Subcutaneous adipose tissue (tissue), 4 donors: ENCODE measurements around the gene B4GALT5. TPM values are rescaled to one million over a fixed set of nuclear protein-coding genes. Genes with fewer than 3 reads are reported as not detected.

Experiments used
- total RNA-seq, 4 donors: library from RNA; depleted of rRNA; stranded (reverse); fragments of >200 nt; gene quantifications; one replicate each; pipeline ENCODE4 v1.1.0, GENCODE V29; 2016
- TF ChIP-seq, protein P1 (sequence below): fragments of 450-650 bp; IDR thresholded peaks from one replicate; pipeline ENCODE4 v1.5.1; 2016; ENCODE audit warnings: low read depth, mild to moderate bottlenecking, control low read depth, antibody characterized with exemption, moderate library complexity

The B4GALT5 gene
- total RNA-seq, 4 donors from 2014 or later, result 18.1 to 26.2 (median 21.2) TPM

DNA sequence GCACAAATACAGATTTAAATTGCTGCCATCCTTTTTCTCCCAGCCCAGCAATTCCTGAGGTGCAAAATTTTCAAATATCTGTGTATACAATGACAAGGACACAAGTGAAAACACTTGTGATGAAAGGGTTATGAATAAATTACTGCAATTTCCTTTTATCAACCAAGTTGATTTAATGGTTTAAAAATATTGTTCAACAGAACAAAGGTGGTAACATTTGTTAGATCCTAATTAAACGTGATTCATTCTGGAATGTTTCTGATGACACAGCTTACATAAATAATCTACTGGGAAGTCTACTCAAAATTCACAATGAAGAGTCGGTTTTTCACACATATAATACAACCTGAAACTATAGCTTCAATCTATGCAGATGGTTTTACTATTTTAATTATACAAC lies 17.1 kb downstream of the B4GALT5 start:
- TF ChIP-seq, protein P1, sequence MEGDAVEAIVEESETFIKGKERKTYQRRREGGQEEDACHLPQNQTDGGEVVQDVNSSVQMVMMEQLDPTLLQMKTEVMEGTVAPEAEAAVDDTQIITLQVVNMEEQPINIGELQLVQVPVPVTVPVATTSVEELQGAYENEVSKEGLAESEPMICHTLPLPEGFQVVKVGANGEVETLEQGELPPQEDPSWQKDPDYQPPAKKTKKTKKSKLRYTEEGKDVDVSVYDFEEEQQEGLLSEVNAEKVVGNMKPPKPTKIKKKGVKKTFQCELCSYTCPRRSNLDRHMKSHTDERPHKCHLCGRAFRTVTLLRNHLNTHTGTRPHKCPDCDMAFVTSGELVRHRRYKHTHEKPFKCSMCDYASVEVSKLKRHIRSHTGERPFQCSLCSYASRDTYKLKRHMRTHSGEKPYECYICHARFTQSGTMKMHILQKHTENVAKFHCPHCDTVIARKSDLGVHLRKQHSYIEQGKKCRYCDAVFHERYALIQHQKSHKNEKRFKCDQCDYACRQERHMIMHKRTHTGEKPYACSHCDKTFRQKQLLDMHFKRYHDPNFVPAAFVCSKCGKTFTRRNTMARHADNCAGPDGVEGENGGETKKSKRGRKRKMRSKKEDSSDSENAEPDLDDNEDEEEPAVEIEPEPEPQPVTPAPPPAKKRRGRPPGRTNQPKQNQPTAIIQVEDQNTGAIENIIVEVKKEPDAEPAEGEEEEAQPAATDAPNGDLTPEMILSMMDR, result no peak

DNA sequence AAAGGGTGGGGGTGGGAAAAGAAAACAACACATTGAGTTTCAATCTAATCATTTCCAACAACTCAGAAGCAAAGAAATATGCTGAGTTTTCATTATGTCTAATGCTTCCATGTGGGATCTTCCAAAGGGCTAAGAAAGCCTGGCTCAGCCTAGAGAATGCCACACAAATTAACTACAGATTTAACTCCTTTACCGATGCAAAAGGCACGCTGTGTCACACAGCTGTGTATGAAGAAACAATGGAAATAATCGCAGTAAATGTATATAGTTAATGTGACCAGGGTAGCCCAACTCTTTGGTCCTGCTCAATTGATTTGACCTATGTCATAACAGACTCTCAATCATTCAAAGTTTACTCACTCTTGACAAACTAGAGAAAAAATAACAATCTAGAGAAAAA lies 17.8 kb downstream of the B4GALT5 start:
- TF ChIP-seq, protein P1, result no peak

DNA sequence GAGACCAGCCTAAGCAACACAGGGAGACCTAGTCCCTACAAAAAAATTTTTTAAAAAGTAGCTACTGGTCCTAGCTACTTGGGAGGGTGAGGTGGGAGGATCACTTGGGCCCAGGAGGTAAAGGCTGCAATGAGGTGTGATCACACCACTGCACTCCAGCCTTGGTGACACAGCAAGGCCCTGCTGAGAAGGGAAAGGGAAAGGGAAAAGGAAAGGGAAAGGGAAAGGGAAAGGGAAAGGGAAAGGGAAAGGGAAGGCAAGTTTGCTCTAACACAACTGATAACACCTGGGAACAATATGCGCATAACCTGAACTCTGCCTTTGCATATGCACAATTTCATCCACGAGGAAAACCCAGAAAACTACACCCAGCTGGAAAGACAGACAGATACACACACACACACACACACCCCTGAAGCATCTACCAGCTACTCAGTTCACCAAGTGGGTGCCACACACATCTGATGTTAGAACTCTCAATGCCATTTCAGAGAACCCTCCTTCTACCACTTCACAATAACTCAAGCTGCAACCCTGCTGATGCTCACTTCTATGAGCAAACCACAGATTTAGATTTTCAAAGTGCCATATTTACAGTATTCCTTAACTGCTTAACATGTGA lies 19.1 kb downstream of the B4GALT5 start:
- TF ChIP-seq, protein P1, result no peak

DNA sequence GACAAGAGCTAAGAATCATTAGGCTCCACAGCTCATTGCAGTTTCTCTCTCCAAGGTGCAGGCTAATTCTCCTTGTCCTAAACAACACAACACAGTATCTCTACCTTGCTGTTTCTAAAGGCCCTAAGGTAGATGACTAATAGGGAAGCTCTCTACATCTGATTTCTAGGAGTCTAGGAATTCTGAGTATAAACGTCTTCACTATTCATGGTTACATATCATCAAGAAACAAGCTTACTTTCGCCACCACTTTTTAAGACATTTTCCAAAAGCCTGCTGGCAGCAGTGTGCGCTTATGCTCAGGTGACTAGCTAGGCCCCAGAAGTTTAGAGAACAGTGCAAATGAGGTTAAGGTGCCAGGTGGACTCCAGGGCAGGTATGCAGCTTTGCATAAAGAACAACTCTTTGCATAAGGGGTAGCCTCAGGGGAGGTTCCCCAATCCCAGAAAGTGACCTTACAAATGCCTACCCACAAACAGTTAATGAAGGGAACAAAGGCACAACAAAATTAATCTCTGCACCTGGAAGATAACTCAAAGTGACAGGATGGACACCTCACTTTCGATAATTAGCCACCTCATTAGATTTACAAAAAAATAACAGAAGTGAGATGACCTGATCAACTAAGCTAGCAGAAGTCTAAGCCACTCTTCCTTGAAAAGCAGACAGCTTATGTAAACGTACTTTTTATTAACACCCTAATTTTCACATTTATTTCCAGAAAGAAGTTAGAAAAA lies 20.1 kb downstream of the B4GALT5 start:
- TF ChIP-seq, protein P1, result no peak

DNA sequence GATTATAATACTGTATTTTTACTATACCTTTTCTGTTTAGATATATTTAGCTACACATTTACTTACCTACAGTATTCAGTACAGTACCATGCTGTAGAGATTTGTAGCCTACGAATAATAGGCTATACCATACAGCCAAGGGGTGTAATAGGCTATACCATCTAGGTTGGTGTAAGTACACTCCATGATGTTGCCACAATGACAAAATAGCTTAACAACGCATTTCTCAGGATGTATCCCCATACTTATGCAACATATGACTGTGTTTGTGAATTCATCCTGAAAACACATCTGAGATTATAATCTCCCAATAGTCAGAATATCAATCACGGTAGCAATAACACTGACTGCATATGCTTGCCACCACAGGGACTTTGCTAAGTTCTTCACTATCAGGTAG lies 20.7 kb downstream of the B4GALT5 start:
- TF ChIP-seq, protein P1, result no peak

DNA sequence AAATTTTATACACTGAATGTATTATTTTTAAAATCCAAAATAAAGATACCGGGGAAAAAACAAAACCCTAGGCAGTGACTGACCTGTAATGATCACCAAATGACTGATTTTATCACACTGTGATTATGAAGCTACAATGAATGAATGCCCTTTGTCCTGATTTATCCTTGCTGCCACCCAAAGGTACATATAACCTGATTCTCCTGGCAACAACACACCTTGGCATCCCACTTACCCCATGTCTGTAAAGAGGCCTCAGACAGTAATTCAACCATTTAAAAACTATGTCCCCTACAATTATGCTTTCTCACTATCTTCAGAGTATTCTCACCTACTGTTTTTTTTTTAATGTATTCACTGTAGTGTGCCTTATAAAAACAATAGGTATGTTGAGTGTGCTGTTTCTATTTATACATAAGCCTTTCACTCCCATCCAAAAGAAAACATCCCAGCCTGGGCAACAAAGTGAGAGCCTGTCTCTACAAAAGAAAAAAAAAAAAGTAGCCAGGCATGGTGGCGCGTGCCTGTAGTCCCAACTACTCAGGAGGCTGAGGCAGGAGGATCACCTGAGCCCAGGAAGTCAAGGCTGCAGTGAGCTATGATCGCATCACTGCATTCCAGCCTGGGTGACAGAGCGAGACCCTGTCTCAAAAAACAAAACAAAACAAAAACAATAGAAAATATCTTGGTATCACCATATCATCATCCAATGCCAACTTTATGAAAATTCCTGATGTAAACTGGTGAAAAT lies 21.7 kb downstream of the B4GALT5 start:
- TF ChIP-seq, protein P1, result no peak
